Subcutaneous adipose tissue (tissue), 4 donors: ENCODE results near the gene SLC25A10. TPM values are rescaled to one million over a fixed set of nuclear protein-coding genes. Genes with fewer than 3 reads are reported as not detected.

Experiments
- CTCF ChIP-seq: fragments of 450-650 bp; IDR thresholded peaks from one replicate; pipeline ENCODE4 v1.5.1; 2016; ENCODE audit warnings: low read depth, mild to moderate bottlenecking, control low read depth, antibody characterized with exemption, moderate library complexity
- total RNA-seq, 4 donors: library from RNA; depleted of rRNA; stranded (reverse); fragments of >200 nt; gene quantifications; one replicate each; pipeline ENCODE4 v1.1.0, GENCODE V29; 2016

The SLC25A10 gene
- total RNA-seq, 4 donors from 2014 or later: 4.9 to 59.5 (median 15.9) TPM

GRCh38 chr17:81695801-81696200 lies 16.3 kb upstream of the SLC25A10 start:
- TF ChIP-seq CTCF: no peak

- TF ChIP-seq CTCF: no peak
Measured at GRCh38 chr17:81696218-81696941, 15.7 kb upstream of the SLC25A10 start.

GRCh38 chr17:81697261-81698044 lies 14.6 kb upstream of the SLC25A10 start:
- no peak for TF ChIP-seq CTCF

- no peak for TF ChIP-seq CTCF
Measured at GRCh38 chr17:81700353-81701287, 11.5 kb upstream of the SLC25A10 start.

- no peak for TF ChIP-seq CTCF
Measured at GRCh38 chr17:81701288-81702071, 10.6 kb upstream of the SLC25A10 start.

- no peak for TF ChIP-seq CTCF
Measured at GRCh38 chr17:81702934-81703746, 8.9 kb upstream of the SLC25A10 start, which contains the start of gene MRPL12. TSS of gene MRPL12 (plus strand) at chr17:81703367. CDS start at chr17:81703502, 135 bp downstream.
